NCI-H446 (cell line): ENCODE data around the gene ARHGAP6.

Source experiments
- DNase-seq, 2 experiments: peaks; one replicate each; lab custom pipeline; 2025; lab: John Stamatoyannopoulos, UW

The ARHGAP6 gene

GRCh38 chrX:11351375-11352295, 314.1 kb downstream of the ARHGAP6 start:
- no peak for DNase-seq

DNA sequence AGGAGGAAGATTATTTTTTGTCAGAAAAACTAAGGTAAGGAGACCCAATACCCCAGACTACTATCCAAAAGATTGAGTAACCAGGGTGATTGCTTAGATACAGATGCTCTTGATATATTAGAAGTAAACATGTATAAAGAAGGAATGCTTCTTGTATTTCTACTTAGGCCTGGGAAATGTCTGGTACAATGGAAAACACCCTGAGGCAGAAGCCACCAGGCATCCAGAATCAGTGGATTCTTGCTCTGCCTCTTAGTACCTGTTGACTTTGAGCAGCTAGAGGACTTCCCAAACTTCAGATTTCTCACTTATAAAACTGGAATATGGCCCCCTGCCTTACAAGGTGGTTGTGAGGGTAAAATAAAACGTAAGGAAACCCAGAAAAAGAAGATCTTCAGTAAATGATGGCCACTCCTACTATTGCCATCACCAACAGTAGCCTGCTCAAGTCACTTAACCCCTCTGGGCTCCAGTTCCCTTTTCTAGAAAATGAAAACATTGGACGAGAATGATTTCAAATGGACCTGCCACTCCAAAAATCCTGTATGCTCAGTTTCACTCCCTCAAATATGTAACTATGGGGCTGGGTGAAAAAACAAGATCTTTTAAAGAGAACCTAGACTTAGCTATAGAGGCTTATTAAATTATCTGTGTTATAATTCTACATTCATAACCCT, 315.9 kb downstream of the ARHGAP6 start:
- DNase-seq = no peak

DNA sequence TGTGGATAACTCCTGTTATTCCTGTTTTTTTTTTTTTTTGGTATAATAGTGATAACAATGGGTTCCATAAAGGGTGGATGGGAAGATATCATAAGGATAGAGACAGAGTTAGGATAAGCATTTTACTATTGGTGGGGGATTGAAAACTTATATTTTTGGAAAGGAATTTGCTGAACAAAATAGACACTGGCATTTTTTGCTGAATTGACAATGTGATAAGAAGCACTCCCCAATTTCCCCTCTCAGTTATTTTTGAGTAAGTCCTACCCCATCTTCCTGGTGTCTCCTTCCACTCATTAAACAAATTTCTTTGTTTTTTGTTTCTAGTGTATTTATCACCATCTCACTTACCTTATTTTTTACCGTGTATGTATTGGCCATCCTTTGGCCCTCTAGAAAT, 316.7 kb downstream of the ARHGAP6 start:
- no peak for DNase-seq

DNA sequence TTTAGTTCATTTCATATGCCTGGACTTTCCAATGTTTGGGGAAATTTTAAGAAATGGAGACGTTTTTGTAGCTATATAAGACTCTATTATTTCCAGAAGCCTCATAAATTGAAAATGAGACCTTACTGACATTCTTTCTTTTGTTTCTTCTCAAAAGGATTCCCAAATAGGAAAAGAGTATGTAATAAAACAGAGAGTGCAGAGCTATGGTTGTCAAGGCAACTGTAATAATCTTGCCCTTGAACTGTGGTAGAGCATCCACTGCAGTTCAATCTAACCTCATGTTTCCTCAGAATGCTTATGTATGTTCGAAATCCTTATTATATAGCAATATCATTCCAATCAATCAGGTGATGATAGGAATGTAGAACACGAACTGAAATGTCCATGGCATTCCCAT, 318.4 kb downstream of the ARHGAP6 start:
- DNase-seq = no peak

DNA sequence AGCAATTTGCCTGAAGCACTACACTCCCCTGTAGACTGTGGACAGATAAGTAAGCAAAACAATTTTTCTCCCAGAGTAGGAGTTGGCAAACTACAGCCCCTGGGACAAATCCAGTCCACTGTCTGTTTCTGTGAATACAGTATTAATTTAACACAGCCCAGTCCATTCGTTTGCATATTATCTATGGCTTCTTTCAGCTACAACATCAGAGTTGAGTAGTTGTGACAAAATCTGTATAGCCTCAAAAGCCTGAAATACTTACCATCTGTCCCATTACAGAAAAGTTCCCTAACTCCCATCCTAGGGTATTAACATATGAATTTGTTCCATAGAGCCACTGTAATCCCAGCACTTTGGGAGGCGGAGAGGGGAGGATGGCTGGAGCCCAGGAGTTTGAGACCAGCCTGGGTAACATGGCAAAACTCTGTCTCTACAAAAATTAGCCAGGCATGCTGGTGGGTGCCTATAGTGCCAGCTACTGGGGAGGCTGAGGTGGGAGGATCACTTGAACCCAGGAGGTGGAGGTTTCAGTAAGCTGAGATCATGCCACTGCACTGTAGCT, 319.5 kb downstream of the ARHGAP6 start:
- no peak for DNase-seq

DNA sequence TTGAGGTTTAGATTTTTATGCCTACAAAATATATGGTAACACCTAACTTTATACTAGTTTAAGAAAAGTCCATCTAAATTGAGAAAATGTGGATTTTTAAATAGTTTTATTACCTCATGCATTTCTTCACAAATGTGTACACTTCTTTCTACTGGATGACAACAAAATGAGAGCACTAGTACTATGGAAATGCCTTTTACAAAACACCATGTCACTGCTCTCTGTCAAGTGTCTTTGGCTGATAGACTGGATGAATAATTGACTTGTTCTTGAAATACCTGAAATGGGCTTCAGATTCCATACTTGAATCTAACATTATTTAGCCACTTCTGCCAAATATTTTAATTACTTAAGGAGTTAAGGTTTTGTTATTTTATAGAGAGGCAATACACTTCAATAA, 323.0 kb downstream of the ARHGAP6 start:
- no peak for DNase-seq

- DNase-seq = no peak
Observed at GRCh38 chrX:11341274-11342201, 324.2 kb downstream of the ARHGAP6 start.

- DNase-seq = no peak
Observed at GRCh38 chrX:11337292-11338009, 328.3 kb downstream of the ARHGAP6 start.

DNA sequence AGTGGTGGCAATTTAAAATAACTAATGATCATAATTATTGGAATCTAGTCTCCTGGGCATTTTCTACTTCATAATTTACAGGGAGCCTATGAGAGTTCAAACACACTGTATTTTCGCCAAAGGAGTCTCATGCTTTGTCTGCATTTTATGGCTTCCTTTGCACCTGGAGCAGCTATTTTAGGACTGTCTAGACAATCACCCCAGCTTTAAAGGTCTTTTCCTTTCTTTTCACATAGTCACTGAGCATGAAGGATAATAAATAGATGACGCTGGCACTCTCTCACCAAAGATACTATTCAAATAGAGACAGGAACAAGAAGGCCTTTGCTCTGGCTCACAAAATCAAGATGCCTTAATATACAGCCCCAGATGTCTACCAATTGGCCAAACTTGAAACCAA, 329.5 kb downstream of the ARHGAP6 start:
- DNase-seq = no peak

DNA sequence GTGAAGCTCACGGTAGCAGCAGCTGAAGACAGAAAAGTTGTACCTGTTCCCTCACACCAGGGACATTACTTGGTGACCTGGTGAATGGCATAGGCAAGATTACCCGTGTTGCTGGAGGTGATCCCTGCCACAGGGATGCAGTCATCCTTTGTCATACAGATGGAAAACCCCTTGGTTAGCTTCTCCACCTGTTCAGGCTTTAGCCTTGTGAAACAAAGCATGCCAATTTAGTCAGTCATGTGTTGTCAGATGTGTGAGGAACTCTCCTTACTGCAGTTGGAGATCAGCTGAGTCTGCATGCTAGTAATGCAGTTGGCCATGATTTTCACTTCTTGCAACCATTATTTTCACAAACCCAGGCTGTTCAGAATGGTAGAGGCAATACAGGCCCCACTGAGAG, 331.6 kb downstream of the ARHGAP6 start:
- DNase-seq = no peak

- DNase-seq = no peak
Observed at GRCh38 chrX:11331788-11332187, 333.9 kb downstream of the ARHGAP6 start.

DNA sequence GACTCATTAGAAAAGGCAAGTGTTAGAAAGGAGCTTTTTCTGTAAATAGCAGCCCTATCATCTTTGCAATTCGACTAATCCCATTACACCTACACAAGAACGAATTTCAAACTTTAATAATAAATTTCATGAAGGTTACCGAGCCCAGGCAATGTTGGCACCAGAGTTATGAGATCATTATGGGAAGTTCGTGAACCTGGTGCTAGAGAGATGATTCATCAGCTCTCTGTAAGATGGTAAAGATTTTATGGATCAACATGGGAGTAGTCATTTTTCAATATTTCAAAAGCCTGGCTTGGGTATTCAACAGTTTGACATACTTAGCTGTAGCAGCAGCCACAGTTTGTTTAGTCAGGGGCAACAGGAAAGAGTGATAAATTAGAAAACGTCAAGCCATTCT, 336.7 kb downstream of the ARHGAP6 start:
- DNase-seq = no peak

- DNase-seq = no peak
Observed at GRCh38 chrX:11328134-11328533, 337.6 kb downstream of the ARHGAP6 start.

- no peak for DNase-seq
Observed at GRCh38 chrX:11321986-11322385, 343.7 kb downstream of the ARHGAP6 start.

DNA sequence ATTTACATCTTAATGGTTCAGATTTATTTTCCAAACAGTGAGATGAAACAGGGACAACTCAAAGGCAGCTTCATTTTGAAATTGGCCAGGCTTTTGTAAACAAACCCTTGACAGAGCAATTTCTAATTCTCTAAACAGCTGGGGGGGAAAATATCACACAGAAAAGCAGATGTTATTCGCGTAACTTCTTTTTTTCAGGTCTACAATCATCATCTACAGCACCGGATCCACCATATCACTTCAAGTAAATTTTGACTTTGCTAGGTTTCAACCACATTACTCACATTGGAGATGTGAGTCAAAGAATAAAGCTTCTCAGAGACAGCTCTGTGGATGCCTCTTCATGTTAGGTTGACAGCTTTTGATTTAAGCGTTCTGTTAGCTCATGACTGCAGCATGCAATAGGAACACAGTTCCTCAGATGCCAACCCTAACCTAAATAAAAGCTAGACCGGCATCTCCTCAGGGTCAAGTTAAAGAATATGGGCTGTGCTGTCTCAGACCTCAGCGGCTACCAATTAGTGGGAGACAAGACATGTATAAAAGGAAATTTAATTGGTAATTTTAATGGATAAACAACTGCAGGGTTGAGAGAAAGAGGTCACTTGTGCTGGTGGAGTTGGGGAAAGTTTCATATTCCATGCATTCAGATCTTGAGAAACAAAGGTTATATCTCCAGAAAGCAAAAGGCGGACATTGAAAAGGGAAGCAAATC, 345.8 kb downstream of the ARHGAP6 start:
- DNase-seq = no peak

GRCh38 chrX:11311706-11312105, 354.0 kb downstream of the ARHGAP6 start:
- no peak for DNase-seq

- DNase-seq = no peak
Observed at GRCh38 chrX:11309220-11309619, 356.5 kb downstream of the ARHGAP6 start.

DNA sequence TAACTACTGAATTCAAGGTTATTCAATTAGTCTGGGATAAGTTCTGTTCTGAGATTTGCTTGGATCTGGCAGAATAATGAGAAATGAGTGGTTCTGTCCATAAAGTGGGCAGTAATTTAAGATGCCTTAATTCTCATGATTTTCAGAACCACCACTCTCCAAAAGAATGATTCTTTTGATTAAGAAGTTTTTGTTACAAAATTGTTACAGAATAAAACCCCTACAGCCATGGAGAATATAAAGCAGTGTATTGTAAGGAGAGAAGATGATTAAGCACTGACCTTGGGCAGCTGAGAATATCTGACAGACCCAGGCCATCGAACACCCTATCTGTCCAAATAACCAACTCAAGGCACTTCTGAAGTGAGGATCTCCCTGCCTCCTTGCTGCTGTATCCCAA, 360.1 kb downstream of the ARHGAP6 start:
- no peak for DNase-seq

GRCh38 chrX:11304829-11305228, 360.9 kb downstream of the ARHGAP6 start:
- DNase-seq = no peak

- no peak for DNase-seq
Observed at GRCh38 chrX:11298600-11298999, 367.1 kb downstream of the ARHGAP6 start.

DNA sequence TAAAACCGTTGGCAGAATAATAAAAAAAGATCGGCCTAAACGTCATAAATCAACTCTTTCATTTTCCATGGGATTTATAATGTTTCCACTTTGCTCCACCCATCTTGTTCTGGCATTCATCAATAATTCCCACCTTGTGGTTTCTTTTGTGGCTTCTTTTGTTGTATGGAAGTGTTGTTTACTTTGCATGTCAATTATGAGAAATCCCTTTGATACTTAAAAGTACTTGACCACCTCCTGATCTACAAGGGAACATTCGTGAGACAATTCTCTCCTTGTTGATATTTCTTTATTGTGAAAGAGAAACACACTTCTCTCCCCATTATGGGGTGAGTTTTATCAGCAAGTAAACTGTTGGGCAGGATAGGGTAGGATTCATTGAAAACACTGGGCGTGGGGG, 369.7 kb downstream of the ARHGAP6 start:
- DNase-seq = no peak
